GM21723 (cell line): ENCODE measurements around the gene NTMT1.
"Not testable (repeated sequence)": the region's sequence is repeated elsewhere in the genome, so short reads cannot be mapped to it uniquely, and the experiment has no call there.

Source experiments
- ATAC-seq: cut with Tn5 transposase; IDR thresholded peaks from one replicate; pipeline ENCODE4 v1.9.1; 2021; ENCODE audit warnings: mild to moderate bottlenecking, moderate library complexity; ENCODE audit not compliant: unreplicated experiment

NTMT1 gene, protein sequence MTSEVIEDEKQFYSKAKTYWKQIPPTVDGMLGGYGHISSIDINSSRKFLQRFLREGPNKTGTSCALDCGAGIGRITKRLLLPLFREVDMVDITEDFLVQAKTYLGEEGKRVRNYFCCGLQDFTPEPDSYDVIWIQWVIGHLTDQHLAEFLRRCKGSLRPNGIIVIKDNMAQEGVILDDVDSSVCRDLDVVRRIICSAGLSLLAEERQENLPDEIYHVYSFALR

DNA sequence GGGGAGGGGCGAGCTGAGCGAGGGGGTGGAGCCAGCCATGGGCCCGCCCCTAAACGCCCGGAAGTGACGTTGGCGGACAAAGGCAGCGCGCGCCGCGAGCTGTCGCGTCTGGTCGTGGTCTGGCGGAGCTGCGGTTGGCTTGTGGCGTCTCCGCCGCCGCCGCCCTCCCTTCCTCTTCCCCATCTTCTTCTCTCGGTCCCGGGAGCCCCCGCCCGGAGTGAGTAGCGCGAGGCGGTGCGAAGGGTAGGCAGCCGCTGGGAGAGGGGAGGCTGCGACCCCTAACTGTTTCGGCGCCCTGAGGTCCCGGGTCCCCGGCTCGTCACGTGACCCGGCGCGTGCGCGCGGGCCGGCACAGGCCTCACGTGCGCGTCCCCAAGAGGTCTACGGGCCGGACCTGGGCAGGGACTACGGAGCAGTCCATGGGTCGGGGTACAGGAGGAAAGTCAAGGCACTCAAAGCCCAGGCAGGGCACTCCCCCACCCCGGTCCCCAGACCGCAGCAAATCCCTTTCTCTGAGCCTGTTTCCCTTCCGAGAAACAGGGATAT lies at the start of gene NTMT1:
Gene NTMT1 (plus strand): TSS at position 85 of the 546 bp plus-strand sequence. CDS start 6,541 bp downstream, outside the sequence.
- peak; percentile 67 for ATAC-seq

DNA sequence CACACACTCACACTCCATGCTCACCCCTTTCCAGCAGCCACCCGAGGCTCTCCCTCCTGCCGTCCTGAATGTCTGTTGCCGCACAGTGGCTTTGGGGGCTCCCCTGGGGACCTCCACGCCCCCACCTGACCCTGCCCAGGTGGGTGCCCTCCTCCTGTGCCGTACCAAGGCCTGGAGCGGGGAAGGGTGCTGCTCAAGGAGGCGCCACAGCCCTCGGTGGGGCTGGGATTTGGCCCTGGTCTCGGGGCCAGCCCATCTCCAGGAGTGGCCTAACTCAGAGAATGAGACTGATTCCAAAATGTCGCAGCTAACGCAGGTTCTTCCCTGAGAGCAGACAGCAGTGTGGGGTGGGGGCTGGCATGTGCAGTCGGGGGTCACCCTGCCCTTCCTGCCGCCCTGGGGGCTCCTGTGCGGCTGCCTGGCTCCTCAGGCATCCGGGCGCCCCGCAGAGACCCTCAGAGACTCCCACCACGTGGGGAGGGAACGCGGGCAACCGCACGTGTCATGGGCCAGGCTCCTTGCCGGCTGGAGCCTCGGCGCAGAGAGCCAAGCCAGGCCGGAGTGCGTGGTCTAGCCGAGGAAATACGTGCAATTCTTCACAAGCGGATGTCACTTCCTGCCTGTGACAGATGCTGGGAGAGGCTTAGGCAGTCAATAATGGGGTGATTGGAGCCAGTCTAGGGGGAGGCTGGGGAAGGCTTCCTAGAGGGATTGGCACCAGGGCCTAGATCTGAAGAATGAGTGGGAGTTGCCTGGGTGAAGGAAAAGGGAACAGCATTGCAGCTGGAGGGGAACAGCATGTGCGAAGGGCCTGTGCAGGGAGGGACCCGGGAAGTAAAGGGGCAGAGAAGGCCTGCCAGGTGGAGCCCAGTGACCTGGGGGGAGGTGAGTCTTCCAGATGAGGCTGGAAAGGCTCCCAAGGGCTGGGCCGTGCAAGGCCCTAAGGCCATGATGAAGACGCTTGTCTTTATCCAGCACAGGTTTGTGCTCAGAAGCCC lies 49.1 kb upstream of the NTMT1 start:
- no peak for ATAC-seq

DNA sequence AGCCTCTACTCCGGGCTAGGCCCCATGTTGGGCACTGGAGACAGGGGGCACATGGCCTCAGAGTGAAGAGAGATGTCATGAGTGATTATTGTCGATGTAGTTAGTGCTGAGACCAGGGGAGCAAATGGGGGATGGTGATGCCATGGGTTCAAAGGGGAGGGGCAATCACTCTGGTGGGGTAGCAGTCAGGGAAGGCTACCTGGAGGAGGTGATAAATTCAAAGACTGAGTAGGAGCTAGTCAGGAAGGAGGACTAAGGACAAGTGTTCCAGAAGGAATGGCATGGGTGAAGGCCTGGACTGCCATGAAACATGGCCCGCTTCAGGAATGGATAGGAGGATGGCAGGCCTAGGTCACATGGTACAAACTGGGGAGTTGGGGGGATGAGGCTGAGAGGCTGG lies 46.7 kb upstream of the NTMT1 start:
- no peak for ATAC-seq

DNA sequence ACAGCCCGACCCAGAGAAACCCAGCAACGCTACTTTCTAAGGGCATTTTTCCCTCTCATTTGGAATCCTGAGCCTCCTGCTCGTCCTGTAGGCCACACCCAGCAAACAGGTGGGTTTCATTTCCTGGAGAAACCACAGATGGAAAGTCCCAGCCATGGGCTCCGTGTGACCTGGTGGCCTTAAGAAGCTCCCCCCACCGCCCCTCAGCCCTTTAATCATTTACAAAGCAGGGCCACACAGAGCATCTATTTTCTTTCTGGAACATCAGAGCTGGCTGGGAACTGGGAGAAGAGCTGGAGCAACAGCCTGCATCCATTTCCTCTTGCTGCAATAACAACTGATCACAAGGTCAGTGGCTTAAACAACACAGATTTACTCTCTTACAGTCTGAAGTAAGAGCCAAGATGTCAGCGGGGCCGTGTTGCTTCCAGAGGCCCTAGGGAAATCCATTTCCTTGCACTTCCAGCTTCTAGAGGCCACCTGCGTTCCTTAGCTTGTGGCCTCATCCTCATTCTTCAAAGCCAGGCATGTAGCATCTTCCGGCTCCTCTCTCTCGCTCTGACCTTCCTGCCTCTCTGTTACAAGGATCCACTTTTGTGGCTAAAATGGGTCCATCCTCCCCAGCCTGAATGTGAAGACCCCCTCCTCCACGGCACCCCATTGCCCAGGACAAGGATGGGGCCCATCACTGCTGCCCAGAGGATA lies 45.6 kb upstream of the NTMT1 start:
- no peak for ATAC-seq

DNA sequence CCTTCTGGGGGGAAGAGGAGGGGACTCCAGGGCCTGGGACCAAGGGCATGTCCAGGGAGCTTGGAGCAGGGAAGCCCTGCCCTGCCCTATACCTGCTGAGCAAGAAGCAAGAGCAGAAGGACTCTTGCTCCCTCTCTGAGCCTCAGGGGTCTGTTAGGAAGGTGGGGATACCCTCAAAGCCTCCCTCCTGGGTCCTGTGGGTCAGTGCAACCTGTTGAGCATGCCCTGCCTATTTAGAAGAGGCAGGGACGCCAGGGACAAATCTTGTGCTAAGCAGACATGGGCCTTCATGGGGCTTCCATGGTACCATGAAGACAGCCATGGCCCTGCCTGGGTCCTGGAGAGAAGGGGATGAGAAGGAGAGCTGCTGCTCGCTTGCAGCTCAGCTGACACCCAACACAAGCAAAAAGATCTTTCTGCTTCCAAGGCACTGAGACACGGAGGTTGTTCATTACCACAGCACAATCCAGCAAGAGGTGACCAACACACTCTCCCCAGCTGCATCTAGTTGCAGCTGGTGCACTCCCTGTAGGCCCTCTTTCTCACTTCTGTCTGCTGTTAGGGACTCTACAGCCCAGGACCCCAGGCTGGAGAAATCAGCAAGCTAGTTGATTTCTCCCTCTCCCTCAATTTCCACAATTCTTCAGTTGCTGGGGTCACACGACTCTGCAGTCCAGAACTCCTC lies 44.3 kb upstream of the NTMT1 start:
- no peak for ATAC-seq

DNA sequence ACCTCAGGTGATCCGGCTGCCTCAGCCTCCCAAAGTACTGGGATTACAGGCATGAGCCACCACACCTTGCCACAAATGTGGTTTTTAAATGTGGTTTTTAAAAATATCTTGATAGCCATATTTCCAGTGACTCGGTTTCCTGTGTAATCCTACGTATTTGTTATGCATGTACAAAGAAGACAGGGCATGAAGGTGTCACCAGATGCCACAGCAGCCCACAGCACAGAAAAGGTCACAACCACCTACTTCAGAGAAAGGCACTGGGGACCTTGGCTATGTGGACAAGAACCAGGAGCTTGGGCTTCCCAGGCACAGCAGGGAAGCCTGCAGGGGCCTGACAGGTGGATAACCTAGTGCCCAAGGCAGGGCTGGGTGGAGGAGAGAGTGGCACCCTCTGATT lies 43.1 kb upstream of the NTMT1 start:
- ATAC-seq: no peak

DNA sequence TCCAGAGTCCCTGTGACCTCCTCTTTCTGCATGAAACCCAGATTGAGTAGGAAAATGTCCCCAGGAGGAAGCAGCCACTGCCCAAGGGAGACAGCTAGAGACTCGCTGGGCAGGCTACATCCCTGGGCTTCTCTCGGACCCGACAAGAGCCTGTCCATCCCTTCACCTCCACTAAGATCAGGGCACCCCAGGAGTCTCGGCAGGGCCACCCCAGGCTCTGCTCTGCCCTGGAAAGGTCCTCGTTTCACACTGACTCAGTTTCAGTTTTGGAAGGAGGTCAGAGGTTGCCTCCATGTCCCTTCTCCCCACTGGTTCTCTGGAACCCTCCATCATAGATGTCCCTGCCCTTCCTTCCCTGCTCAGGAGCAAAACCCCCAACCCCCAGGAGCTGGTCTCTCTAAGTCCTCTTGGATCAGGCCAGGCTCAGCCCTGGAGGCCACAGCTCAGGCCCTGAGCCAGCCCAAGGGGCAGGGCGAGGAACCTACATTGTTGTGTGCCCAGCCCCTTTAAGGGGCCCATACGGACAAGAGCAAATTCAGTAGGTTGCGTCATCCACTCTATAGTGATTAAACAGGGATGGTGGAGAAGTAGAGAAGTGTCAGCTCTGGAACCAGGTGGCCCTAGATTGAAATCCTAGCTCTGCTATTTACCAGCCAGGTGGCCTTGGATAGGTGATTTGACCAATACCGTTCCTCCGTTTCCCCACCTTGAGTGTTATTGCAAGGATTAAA lies 42.5 kb upstream of the NTMT1 start:
- no peak for ATAC-seq

DNA sequence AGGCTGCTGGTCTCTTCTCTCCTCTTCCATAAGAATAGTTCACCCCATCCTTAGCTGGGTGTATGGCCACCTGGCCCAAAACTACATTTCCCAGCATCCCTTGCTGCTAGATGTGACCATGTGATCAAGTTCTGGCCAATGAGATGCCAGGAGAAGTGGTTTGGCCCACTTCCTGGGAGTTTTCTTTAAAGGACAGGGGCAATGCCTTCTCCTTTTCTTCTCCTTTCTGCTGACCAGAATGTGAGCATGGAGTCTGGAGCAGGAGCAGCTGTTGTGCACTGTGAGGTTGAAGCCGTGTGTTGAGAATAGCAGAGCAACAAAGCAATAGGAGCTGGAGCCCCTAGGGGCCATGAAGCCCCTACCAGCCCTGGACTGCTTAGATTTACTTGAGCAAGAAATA lies 41.8 kb upstream of the NTMT1 start:
- ATAC-seq: no peak

DNA sequence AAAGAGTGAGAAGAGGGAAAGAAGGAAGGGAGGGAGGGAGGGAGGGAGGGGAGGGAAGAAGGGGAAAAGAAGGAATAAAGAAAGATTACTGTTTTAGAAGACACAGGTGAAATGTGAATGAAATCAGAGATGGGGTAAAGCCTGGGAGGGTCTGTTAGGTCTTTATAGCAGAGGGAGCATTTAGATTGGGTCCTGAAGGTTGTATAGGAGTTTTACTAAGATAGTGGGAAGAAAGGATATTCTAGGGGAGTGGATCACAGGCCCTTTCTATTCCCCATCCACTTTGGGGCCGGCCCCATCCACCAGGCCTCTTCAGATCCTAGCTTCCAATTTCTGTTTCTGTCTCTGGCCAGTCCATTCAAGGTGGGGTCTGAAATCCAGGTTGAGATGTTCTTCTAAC lies 40.6 kb upstream of the NTMT1 start:
- no peak for ATAC-seq

DNA sequence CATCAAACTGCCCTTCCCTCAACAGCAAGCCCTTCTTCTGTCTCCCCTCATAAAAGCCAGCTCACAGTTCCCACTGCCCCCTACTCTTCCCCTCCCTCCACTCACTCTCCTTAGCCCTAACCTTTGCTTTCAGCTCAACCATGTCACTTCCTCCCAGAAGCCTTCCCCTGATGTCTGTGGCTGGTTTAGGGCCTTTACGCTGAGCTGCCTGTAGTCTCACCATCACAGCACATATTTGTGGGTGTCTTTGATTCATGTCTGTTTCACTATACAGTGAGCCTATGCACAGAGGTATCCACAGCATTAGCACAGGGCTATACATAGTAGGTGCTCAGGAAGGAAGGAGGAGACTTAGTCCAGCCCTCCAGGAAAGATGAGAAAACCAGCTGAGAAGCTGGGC lies 39.7 kb upstream of the NTMT1 start:
- ATAC-seq: no peak

DNA sequence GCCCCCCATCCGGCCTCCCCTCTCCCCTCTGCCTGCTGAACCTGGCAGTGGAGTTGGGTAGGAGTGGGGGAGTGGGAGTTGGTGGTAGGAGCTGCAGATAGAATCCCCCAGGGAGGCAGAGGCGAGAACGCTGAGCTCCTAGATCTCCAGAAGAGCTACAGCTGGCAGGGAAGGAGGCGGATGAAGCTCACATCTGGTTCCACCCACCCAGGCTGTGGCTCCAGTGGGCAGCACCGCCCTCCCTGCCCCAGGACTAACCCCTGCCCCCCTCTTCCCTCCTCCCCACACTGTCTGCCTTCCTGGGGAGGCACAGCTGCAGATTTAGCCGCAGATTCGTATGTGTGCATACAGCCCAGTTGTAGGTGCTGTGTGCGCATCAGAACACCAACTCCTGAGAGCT lies 39.3 kb upstream of the NTMT1 start:
- no peak for ATAC-seq

DNA sequence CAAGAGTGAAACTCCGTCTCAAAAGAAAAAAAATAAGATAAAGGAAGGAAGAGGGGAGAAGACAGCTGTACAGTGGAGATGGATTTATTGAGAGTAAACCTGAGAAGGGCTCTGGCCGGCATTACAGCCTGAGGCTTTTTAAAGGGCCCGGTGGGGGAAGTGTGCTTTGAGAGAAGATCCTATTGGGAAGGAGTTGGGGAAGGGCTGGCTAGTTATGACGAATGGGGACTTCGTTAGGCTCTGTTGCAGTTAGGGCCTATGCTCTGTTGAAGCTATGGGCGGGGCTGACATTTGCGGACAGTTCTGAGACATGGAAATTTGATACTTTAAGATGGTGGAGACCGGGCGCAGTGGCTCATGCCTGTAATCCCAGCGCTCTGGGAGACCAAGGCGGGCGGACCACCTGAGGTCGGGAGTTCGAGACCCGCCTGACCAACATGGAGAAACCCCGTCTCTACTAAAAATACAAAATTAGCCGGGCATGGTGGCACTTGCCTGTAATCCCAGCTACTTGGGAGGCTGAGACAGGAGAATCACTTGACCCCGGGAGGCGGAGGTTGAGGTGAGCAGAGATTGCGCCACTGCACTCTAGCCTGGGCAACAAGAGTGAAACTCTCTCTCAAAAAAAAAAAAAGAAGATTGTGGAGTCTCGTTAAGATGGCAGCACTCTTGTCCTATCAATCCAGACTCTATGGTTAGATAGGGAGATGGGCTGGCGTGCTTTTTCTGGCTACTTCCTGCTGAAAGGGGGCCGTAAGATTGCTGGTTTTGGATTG lies 38.3 kb upstream of the NTMT1 start:
- no peak for ATAC-seq

DNA sequence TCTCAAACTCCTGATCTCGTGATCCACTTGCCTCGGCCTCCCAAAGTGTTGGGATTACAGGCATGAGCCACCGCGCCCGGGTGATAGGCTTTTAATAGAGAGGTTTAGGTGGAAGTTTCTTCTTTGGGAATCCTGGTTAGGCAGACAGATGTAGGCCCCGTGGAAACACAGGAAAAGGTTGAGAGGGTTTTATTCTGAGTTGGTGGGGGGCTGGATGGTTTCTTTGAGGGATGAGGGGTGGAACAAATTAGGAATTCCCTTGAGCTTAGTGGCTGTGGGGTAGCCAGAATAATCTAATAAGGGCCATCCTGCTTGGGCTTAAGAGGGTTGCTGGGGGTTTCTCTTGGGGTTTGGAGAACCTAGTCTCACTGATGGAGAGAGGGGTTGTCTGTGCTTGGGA lies 35.5 kb upstream of the NTMT1 start:
- no peak for ATAC-seq

DNA sequence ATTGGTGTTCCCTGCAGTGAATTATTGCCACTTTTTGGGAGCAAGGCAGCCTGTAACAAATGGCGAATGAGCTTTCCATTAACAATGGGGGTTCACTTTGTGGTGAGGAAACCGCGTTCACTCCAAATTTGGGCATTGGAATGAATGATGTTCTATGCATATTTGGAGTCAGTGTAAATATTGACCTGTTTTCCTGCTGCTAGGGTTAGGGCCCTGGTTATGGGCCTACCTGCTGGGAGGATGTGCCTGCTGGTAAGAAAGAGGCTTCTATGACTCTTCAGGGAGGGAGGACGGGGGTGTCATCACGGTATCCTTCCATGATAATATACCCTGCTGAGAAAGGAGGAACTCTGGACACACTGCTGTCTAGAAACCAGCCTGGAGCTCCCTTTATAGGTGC lies 34.0 kb upstream of the NTMT1 start:
- ATAC-seq: no peak

DNA sequence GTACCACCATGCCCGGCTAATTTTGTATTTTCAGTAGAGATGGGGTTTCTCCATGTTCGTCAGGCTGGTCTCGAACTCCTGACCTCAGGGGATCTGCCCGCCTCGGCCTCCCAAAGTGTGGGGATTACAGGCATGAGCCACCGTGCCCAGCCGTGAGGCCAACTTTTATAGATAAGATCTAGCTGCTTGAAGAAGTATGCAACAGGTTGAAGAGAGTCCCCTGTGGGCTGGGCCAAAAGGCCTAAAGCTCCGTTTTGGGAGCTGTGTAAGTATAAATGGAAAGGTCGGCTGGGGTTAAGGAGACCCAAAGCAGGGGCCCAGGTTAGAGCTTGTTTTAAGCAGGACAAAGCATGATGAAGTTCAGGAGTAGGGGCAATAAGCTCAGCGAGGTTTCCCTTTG lies 33.2 kb upstream of the NTMT1 start:
- ATAC-seq: not testable (repeated sequence)

DNA sequence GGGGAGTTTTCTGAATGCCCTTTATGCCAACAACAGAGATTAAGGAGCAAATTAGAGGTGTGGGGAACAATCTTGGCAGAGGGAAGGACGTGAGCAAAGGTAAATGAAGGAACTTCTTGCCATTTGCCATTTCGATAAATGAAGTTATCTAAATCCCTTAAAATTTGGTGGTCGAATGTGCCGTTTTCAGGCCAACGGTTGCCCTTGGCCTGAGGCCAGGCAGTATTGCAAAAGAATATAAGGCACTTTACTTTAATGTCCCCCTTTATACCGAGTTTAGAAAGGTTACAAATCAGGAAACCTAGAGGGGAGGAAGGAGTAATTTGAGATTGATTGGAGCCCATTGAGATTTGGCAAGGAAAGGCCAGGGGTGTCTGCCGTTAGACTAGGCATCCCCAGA lies 31.3 kb upstream of the NTMT1 start:
- no peak for ATAC-seq

DNA sequence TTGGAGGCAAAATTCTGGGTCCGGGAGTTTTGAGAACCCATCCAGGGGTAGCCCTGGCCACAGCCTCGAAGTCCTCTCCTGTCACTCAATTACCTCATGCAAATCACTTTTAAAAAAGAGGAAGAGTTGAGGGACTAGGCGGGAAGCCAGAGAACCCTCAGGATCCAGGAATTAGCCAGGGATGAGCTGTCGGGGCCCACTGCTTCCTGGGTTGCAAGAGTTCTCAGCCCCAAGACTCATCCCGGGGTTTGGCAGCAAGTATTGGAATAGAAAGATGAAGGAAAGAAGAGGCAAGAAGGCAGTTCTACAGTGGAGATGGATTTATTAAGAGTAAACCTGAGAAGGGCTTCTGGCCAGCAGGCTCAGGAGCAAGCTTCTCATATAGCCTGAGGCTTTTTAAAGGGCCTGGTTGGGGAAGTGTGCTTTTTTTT lies 30.6 kb upstream of the NTMT1 start:
- ATAC-seq: no peak

DNA sequence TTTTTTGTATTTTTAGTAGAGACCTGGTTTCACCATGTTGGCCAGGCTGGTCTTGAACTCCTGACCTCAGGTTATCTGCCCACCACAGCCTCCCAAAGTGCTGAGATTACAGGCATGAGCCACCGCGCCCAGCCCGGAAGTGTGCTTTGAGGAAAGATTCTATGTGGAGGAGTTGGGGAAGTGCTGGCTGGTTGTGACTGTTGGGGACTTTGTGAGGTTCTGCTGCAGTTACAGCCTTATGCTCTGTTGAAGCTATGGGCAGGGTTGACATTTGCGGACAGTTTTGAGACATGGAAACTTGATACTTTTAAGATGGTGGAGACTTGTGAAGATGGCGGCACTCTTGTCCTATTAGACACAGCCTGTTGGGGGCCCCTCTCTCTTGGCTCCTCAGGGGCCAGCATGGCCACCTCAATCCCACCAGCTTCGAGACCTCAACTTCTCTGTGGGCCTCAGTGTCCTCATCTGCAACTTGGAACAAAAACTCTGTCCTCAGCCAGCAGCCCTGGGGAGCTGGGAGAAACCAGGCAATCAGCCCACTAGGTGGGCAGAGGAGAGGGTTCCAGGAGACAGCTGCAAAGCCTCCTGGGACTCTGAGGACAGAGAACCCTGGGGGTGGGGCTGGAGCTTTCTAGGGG lies 29.9 kb upstream of the NTMT1 start:
- ATAC-seq: no peak
